B cell (primary cell): ENCODE results near the gene DDRGK1.

Source experiments
- EZH2 ChIP-seq: IDR thresholded peaks from 2 replicates; pipeline ENCODE4 v1.6.1; 2012; ENCODE audit warnings: borderline replicate concordance, low read depth, mild to moderate bottlenecking, moderate library complexity, low read length; ENCODE audit not compliant: insufficient read depth, poor library complexity, severe bottlenecking
- TF ChIP-seq, protein P1 (sequence below): fragments of 200-600 bp; IDR thresholded peaks from one replicate; pipeline ENCODE4 v1.8.0; 2022; ENCODE audit warnings: antibody characterized with exemption, mild to moderate bottlenecking

DNA sequence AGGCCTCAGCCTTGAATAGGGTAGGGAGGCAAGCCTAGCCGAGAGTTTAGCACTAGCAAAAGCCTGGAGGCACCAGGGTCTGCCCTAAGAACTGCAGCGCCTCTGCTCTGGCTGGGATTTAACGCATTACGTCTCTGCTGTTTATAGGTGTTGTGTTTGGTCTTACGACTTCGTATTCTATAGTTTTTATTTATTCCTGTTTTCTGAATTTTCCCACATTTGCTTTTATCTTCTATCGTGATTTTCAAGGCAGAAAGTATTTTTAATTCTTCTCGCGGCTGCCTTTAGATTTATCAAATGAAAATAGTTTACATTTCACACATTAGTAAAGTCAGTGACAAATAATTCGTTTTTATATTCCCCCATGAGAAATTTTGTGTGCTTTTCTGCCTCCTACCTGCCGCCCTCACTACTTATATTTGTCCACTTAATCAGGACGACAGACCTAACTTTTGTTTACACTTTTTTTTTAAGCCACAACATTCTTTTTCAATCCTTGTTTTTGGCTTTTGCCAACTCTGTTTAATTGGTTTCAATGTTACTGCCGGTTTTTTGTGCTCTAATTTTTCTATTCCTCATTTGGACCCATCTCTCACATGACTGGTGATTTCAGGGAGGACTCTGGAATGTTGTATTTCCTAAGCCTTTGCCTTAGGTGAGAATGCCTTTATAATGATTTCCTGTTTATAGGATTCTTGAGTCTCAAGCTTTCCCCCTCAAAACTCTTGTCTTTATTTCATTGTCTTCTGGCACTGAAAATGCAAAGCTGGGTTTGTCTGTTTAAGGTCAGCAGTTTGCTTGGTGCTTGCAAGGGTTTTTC lies 29.8 kb downstream of the DDRGK1 start:
- TF ChIP-seq, protein P1, sequence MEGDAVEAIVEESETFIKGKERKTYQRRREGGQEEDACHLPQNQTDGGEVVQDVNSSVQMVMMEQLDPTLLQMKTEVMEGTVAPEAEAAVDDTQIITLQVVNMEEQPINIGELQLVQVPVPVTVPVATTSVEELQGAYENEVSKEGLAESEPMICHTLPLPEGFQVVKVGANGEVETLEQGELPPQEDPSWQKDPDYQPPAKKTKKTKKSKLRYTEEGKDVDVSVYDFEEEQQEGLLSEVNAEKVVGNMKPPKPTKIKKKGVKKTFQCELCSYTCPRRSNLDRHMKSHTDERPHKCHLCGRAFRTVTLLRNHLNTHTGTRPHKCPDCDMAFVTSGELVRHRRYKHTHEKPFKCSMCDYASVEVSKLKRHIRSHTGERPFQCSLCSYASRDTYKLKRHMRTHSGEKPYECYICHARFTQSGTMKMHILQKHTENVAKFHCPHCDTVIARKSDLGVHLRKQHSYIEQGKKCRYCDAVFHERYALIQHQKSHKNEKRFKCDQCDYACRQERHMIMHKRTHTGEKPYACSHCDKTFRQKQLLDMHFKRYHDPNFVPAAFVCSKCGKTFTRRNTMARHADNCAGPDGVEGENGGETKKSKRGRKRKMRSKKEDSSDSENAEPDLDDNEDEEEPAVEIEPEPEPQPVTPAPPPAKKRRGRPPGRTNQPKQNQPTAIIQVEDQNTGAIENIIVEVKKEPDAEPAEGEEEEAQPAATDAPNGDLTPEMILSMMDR, result no peak
- TF ChIP-seq EZH2, result no peak
